Measurements from ENCODE around the gene ZBTB2.
"Not testable (repeated sequence)": the region's sequence is repeated elsewhere in the genome, so short reads cannot be mapped to it uniquely, and the experiment has no call there.

Gene ZBTB2

GRCh38 chr6:151320140-151320539, 71.2 kb downstream of the ZBTB2 start:
- DNase-seq (ENCODE audit: extremely low spot score), result no peak
- POLR2A ChIA-PET, result no interaction called here
- CTCF ChIA-PET, result interaction anchor here (3.3 to 7.7 kb wide), 3 partner anchors 15 to 428 kb away, joined by 11 to 197 read pairs (median 87); no protein-coding TSS in a partner anchor
- TF ChIP-seq CTCF (IDR thresholded peaks at IDR 0.05; ENCODE audit: control extremely low read depth, extremely low read depth, low read depth, missing control alignments), result no peak

- ChIA-PET CTCF (interaction anchor here (1.0 to 3.3 kb wide), 4 partner anchors 11 to 500 kb away, joined by 3 to 11 read pairs (median 6); no protein-coding TSS in a partner anchor), POLR2A (no interaction called here)
- DNase-seq (ENCODE audit: extremely low spot score), result no peak
- no peak for TF ChIP-seq CTCF (IDR thresholded peaks at IDR 0.05; ENCODE audit: control extremely low read depth, extremely low read depth, low read depth, missing control alignments)
Observed at GRCh38 chr6:151317995-151318365, 73.4 kb downstream of the ZBTB2 start.

- no peak for DNase-seq (ENCODE audit: extremely low spot score)
- POLR2A ChIA-PET, result no interaction called here
- CTCF ChIA-PET, result interaction anchor here (0.7 to 3.3 kb wide), 5 partner anchors 9 to 500 kb away, joined by 3 to 11 read pairs (median 4); no protein-coding TSS in a partner anchor
- no peak for TF ChIP-seq CTCF (IDR thresholded peaks at IDR 0.05; ENCODE audit: control extremely low read depth, extremely low read depth, low read depth, missing control alignments)
Observed at GRCh38 chr6:151317103-151317994, 74.0 kb downstream of the ZBTB2 start.

GRCh38 chr6:151315661-151316060, 75.7 kb downstream of the ZBTB2 start:
- CTCF ChIA-PET; POLR2A ChIA-PET; DNase-seq (ENCODE audit: extremely low spot score): not testable (repeated sequence)

Measured in GM10248 (cell line).